Amygdala (tissue), 56 donors: ENCODE results near the gene CADM4.
A peak's percentile ranks its signal among the peaks of the same experiment; 100 is the strongest.

Experiments
- DNase-seq, 56 donors: peaks; one replicate each; lab custom pipeline; 2025; lab: John Stamatoyannopoulos, UW

Gene CADM4

DNA sequence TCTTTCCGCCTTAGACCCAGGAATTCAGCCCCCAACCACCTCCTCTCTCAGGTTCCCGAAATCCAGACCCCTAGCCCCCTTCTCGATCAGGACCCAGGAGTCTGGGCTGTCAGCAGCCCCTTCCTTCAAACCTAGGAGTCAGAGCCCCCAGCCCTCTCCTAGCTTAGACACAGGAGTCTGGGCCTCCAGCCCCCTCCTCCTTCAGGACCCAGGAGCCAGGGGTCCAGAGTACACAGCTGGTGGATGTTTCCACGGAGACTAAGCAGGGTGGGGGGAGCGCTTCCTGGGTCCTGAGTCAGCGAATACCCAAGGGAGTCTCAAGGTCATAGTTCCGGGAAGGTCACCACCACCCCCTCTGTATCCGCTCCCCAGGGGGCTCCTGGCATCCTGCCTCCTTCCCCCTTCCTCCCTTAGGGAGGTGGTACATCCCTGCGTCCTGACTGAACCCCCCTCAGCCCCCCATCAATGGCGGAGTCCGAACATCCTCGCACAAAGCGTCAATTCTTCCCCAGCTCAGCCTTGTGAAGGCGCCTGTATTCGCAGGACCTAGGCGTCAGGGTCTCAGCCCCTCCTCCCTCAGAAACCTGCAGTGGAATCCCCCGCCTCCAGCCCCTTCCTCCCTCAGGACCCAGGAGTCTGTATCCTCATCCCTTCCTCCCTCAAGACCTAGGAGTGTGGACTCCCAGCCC is 4.6 kb downstream of the CADM4 start:
- peak in 53 of 56 donors; percentile 12 to 84 (median 64) for DNase-seq

DNA sequence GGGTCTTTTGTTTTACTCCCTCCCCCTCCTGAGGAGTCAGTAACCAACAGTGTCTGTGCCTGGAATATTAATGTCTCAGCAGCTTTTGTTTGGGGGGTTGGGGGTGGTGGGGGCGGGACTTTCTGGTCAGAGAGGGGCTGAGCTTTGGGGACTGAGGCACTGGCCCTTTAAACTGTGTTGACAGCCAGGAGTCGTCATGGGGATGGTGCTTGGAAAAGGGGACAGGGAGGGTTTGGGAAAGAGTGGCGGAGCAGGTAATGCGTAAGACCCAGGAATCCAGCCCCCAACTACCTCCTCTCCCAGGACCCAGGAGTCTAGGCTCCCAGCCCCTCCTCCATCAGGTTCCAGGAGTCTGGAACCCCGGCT is 5.2 kb downstream of the CADM4 start:
- DNase-seq = peak in 47 of 56 donors; percentile 21 to 71 (median 51)

DNA sequence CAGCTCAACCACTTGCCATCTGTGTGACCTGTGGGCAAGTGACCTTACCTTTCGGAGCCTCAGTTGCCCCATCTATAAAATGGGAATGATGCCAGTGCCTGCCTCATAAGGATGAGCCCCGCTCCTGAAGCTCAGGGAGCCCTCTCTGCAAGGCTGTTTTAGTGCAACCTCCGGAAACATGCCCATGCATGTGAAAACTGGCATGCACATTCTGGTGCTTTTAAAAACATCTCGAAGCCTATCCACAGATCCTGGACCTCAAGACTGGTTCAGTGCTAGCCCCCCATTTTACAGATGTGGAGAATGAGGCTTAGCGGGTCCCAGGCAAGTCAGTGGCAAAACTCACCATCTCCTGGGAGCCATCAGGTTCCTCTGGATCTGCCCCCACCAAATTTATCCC is 5.6 kb downstream of the CADM4 start:
- DNase-seq = no peak

DNA sequence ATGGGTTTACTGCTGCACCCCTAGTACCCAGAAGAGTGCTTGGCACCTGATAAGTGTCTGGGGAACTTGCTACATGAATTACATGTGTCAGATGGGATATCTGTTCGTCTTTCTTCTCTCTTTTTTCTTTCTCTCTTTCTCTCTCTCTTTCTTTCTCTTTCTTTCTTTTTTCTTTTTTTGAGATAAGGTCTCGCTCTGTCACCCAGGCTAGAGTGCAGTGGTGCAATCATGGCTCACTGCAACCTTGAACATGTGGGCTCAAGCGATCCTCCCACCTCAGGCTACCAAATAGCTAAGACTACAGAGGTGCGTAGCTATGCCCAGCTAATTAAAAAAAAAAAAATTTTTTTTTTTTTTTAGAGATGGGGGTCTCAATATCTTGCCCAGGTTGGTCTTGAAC is 6.1 kb downstream of the CADM4 start:
- no peak for DNase-seq

DNA sequence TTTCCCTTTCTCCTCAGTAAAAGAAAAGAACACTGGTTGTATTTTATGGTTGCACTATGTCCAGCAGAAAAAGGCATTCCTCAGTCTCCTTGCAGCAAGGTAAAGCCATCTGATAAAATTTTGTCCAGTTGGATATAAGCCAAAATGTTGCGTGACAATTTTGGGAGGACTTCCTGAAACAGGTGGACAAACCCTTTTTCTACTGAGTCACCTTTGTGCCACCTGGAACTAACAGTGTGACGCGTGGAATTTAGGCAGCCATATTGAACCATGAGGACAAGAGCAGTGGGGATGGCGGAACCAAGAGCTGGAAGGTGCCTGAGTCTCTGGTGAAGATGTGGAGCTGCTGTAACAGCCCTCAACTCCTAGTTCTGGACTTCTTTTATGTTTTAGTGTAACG is 8.2 kb downstream of the CADM4 start:
- no peak for DNase-seq

DNA sequence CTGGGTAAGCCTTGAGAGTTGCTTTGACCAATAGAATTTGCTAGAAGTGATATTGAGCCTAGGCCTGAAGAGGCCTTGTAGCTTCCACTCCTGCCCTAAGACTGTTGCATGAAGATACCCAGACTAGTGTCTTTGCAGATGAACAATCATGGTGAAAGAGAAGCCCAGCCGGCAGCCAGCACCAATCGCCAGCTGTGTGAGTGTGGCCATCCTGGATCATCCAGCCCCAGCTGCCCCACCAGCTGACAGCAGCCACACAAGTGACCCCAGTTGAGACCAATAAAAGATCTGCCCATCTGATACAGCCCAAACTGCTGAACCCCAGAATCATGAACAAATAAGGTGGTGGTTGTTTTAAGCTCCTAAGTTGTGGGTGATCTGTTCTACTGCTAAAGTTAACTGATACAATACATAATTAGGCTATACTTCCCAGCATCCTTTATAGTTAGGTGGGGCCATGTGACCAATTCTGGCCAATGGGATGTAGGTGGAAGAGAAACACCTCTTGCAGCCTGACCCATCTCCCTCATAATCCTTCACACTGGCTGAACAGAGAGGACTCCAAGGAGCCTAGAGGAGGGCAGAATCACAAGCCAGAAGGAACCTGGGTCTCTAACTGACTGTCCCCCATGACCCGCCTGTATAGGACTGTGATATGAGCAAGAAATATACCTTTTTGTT is 10.9 kb downstream of the CADM4 start:
- peak in 15 of 56 donors; percentile 13 to 52 (median 37) for DNase-seq

DNA sequence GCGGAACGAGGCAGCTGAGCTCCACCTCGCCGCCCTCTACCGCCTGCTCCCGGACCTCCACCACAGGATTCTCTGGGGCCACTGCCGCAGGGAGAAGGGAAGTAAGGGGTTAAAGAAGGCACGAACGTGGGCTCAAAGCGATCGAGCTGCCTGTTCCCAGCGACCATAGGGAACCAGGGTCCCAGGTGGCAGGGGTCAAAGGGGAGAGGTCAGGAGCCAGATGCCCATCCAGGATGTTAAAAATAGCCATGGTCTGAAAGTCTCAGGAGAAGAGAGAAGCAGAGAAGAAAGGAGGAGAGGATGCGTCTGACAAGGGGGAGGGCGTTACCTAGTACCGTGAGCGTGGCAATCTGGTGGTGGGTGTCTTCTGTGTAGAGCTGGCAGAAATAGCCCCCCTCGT is 12.8 kb downstream of the CADM4 start:
- peak in 1 of 56 donors; percentile 22 for DNase-seq

DNA sequence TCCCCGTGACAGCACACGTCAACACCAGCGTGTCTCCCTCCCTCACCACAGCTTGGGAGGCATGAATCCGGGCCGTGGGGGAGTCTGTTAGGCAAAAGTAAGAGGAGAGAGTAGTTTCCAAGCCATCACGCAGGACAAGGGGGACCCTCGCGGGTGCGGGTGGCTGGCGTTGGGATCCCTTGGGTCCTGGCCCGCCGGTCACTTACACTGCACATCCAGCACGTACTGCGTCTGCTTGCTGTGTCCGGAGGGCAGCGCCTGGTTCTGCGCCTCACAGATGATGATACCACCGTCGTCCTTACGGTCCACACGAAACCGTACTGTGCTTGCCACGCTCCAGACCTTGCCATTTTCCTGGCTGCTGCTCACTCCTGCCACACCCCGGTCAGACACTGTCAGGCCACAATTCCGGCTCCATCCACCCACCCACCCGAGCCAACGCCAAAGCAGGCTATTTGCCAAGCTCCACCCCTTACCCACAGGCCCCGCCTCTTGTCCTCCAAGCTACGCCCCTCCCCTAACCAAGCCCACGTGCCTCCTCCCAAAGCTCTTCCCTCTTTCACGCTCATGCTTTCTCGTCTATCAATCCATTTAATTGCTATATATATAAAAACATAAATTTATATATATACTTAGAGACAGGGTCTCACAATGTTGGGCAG is 13.6 kb downstream of the CADM4 start:
- DNase-seq = peak in 16 of 56 donors; percentile 2 to 65 (median 22)

DNA sequence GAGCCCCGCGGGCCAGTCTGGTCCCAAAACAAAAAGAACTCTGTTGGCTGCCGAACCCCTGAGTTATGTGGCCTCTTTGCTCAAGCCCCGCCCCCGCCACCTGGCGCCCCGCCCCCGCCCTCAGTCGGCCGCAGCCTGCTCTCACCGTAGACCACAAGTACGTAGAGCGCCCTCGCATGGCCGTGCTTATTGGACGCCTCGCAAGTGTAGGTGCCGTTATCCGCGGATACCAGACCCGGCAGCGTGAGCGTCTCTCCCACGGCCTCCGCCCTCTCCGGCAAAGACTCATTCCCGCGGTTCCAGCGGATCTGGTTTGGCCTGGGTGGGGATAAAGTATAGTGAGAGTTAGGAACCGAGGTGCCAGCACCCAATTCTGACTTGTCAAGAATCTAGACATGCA is 14.7 kb downstream of the CADM4 start:
- DNase-seq = no peak

DNA sequence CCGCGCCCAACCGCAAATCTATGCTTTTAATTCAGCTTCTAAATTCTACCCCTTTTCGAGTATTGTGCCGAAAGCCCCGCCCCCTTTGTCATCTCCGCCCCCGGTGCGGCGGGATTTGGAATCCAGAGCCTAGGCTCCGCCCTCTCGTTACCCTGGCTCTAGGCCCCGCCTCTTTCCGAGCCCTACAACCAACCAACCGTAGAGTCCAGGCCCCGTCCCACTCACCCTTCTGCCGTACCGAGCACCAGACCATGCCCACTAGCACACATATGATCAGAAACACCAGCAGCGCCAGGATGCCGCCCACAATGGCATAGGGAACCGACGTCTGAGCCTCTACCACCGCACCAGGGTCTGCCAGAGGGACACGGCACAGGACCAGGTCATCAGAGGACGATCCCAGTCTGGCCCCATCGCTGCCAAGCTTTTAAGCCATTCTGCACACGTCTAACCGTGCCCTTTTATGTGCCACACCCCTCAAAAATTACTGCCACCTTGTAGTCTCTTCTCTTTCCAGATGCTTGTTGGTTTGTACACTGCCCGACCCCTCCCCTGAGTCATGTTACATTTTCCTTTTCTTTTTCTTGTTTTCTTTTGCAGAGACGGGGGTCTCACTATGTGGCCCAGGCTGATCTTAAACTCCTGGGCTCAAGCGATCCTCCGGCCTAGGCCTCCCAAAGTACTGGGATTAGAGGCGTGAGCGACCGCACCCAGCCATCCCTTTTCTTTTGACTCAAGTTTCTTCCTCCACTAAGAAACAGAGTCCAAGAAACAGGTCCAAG is 15.6 kb downstream of the CADM4 start:
- DNase-seq = no peak

DNA sequence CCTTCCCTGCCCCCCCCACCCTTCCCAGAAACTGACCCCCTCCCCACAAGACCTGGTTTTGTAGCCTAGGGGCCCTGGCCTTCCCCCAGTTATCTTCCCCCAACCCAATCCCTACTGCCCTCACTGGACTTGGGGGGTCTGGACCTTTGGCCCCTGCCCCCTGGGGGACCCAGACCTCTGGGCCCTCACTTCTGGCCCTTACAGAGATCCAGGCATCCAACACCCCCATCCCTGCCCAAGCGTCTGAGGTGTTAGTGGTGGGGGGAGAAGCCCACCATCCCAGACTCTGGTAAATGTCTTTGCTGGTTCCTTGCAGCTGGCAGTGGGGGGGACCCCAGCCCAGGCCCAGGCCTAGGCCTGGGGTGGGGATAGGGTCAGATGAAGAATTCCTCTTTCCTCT is 16.7 kb downstream of the CADM4 start:
- no peak for DNase-seq

DNA sequence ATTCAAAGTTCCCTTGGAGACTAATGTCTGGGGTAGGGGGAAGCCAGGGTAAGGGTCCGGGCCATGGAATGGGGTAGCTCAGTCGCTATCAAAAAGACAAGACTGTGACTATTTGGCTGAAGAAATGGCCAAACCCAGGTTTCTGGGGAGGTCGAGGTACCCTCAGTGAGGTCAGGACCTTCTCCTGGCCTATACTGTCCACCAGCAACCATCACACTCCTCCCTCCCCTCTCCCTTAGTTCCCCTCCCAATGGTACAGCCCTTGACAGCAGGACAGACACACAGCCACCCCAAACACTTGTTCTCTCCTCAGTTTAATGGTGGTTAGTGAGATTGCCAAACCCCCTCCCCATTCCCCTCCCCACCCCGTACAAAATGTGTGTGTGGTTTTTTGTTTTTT is 17.6 kb downstream of the CADM4 start:
- DNase-seq = no peak

DNA sequence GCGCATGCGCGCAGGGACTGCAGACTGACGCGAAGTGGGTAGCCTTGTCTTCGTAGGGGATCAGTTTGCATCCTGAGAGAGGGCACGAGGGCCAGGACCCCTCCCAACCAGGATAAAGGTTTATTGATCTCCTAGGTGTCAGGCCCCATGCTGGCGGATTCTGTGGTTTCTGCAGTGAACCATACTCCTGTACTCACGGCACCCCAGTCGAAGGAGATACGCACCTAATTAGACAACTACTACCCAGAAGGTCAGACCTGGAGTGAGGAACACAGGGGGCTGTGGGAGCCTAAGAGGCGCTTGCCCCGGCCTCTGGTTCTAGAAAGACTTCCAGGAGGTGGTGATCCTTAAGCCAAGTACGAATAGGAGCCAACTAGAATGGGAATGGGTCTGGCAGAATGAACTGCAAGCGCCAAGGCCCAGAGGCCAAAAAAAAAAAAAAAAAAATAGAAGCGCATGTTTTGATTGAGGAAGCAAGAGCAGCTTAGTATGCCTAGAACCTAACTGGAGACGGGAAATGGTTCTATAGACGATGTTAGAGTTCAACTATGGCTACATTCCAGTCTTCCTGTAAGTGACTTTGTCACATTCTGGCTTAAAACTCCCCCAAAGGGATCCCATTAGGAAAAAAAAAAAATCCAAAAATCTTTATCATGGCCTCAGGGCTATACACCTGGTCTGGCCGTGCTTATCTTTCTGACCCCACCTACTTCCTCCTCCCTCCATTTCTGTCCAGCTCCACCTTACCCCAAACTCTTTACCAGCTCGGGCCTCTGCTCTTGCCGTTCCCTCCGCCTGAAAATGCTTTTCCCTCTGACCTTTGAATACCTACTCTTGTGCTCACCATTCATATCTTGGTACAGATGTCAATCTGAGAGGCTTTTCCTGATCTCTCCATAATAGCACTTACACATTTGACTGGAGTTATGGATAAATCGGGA is 19.3 kb downstream of the CADM4 start:
- no peak for DNase-seq

DNA sequence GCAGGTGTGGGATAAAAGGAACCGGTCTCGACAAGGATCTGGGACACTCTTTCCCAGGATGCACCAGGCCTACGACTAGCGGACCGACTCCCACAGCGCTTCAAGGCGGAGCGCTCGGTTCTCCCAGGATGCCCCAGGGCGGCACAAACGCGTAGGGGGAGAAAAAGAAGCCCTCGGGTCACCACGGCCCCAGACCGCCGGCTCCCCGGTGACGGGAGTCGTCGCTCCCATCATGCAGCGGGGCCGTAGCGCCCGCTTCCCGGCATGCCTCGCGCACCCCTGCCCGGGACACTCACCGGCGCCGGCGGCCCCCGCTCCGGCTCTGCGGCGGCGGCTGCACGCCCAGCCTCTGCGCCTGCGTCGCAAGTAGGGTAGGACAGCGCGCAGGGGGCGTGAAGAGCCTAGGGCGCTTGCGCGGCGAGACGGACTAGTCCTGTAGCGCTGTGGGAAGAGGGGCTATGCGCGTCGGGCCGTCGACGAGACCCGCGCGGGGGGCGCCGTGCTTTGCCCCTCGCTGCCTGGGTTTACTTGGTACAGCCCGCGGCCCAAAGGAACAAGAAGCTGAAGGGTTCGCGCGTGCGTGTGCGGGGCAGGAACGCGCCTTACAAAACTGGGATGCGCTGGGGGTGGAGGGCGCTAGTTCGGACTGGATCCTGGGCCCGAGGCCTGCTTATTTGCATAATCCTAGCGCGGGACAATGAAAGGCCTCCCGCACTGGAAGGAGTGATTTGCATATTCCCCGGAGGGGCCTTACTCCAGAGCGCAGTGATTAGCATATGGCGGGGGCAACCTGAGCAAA is 20.2 kb downstream of the CADM4 start, which contains the start of gene ZNF428:
Gene ZNF428, minus strand, starts transcription at position 368 of the 799 bp plus-strand sequence. CDS start 5,325 bp downstream, outside the sequence.
- peak; percentile 66 to 96 (median 90) for DNase-seq

DNA sequence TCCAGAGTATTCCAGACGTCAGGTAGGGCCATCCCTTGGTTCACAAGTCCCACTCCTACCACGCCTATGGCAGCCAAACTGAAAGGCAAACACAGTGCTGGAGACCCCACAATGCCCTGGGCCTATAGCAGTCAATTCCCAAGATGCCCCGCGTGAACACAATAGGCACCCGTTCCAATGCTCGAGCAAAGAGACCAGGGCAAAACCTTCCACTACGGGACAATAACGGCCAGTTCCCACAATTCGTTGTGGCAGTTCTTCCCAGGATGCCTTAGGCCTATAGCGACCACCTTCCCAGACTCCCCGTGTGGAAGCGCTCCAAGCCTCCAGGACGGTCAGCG is 20.8 kb downstream of the CADM4 start:
- peak in 9 of 56 donors; percentile 49 to 79 (median 62) for DNase-seq

DNA sequence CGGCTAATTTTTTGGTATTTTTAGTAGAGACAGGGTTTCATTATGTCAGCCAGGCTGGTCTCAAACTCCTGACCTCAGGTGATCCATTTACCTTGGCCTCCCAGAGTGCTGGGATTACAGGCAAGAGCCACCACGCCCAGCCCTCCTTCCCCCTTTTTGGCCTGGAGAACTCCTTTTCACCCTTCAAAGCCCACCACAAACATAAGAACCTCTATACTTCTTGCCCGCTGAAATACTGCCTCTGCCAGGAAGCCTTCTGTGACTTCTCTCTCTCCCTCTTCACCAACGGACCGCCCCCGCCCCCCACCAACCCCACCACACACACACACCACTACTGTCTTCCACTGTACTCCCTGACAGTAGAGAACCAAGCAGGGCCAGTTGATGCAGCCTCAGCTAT is 22.7 kb downstream of the CADM4 start:
- no peak for DNase-seq

DNA sequence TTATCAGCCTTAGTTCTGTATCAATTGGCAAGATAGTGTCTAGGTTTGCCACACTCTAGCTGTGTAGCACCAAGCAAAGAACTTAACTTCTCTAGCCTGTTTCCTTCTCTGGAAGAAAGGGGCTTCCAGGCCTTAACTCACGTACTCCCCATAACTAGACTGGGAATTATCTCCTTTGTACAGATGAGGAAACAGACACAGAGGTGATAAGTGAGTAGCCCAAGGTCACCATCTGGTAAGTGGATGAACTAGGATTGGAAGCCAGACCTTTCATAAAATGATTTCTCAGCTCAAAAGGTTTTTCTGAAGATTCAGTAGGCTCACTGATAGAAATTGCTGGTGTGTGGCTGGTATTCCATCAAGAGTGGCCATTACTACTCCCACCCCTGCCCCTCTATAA is 23.3 kb downstream of the CADM4 start:
- DNase-seq = no peak

DNA sequence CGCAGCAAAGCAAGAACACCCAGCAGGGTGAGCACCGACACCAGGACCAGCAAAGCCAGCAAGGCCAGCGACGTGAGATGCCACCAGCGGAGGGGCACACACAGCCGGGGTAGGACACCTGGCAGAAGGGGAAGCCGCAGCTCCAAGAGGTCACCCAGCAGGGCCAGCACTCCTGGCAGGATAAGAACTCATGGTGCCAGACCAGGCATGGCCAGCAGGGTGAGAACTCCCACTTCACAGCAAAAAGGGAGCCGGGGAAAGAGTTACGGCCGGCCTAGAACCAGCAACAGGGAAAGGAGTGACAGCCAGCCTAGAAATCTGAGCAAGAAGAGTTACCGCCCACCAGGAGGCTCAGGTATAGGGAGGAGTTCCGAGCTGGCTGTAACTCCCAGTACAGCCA is 27.3 kb downstream of the CADM4 start:
- no peak for DNase-seq

DNA sequence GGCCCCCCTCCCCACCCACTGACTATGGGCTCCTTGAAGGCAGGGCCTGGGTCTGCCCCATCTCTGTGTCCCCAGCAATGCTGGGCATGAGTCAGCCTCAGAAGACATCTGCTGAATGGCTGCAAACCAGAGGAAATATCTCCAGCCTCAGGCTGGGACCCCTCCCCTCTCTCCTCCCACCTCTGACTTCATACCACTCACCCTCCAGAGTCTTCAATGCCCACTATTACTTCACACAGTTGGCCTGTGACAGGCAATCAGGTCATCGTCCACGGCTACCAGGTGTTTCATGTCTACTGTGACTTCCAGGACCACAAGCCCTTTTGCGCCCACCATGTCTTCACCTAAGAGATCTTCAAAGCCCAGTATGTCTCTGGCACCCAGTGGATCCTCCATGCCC is 27.9 kb downstream of the CADM4 start, which contains the start of gene SRRM5:
Gene SRRM5, plus strand, starts transcription at position 301 of the 400 bp plus-strand sequence. Its CDS starts 34 bp downstream, at position 335.
- DNase-seq = no peak
